H1 (cell line): ENCODE data around the gene PCYT1A. TPM values are rescaled to one million over a fixed set of nuclear protein-coding genes. Genes with fewer than 3 reads are reported as not detected.

Source experiments
- ASH2L ChIP-seq: fragments of 200-600, 300-600 bp; sonication (generic); IDR thresholded peaks from one replicate; pipeline ENCODE4 v1.7.1; 2017; ENCODE audit warnings: low read length
- BCL11A ChIP-seq, 2 experiments: IDR thresholded peaks; one replicate each; pipeline ENCODE4 v1.6.1; 2011; ENCODE audit warnings: low read depth in 2 of 2, low read length in 2 of 2, mild to moderate bottlenecking in 2 of 2
- CHD2 ChIP-seq: IDR thresholded peaks from 2 replicates; pipeline ENCODE4 v1.6.1; 2012; ENCODE audit warnings: low read length, improper control_type of control experiment
- CREB1 ChIP-seq: IDR thresholded peaks from 2 replicates; pipeline ENCODE4 v1.6.1; 2012; ENCODE audit warnings: inconsistent platforms
- EGR1 ChIP-seq: IDR thresholded peaks from 2 replicates; pipeline ENCODE4 v1.6.1; 2011; ENCODE audit warnings: low read depth, low read length, borderline replicate concordance
- EP300 ChIP-seq, 2 experiments: IDR thresholded peaks; 1 replicate in 1 of 2; 2 replicates in 1 of 2; pipeline ENCODE4 v1.6.1; 2011 to 2012; ENCODE audit warnings: low read depth in 2 of 2, low read length in 2 of 2, mild to moderate bottlenecking in 2 of 2, borderline replicate concordance in 1 of 2, inconsistent platforms in 1 of 2, moderate library complexity in 1 of 2
- GABPA ChIP-seq: IDR thresholded peaks from 2 replicates; pipeline ENCODE4 v1.6.1; 2011; ENCODE audit warnings: mild to moderate bottlenecking, low read length, moderate library complexity, borderline replicate concordance; ENCODE audit not compliant: insufficient read depth
- GTF2F1 ChIP-seq: IDR thresholded peaks from 2 replicates; pipeline ENCODE4 v1.6.1; 2012; ENCODE audit warnings: low read depth, low read length, improper control_type of control experiment, borderline replicate concordance
- JUND ChIP-seq: IDR thresholded peaks from 2 replicates; pipeline ENCODE4 v1.6.1; 2011; ENCODE audit warnings: mild to moderate bottlenecking, improper control_type of control experiment, low read length
- KDM5A ChIP-seq: fragments of 200-600 bp; IDR thresholded peaks from 2 replicates; pipeline ENCODE4 v1.7.1; 2012; ENCODE audit warnings: mild to moderate bottlenecking, low read length, inconsistent platforms, mixed read lengths
- POLR2A ChIP-seq, 2 experiments: IDR thresholded peaks; 1 replicate in 1 of 2; 2 replicates in 1 of 2; pipeline ENCODE4 v1.6.1; 2011; ENCODE audit warnings: low read depth in 2 of 2, low read length in 2 of 2, mild to moderate bottlenecking in 2 of 2; ENCODE audit errors: control extremely low read depth in 1 of 2
- POLR2AphosphoS5 ChIP-seq: IDR thresholded peaks from 2 replicates; pipeline ENCODE4 v1.6.1; 2011; ENCODE audit warnings: low read depth, low read length
- RAD21 ChIP-seq, 2 experiments: IDR thresholded peaks in 1 of 2; conservative IDR thresholded peaks in 1 of 2; 2 replicates each; pipeline ENCODE4 v1.6.1; 2011; ENCODE audit warnings: low read depth in 2 of 2, low read length in 2 of 2, improper control_type of control experiment in 1 of 2, inconsistent platforms in 1 of 2, mild to moderate bottlenecking in 1 of 2, moderate library complexity in 1 of 2
- SAP30 ChIP-seq: fragments of 300-600 bp; sonication (generic); IDR thresholded peaks from 2 replicates; pipeline ENCODE4 v1.7.1; 2012; ENCODE audit warnings: low read length, moderate library complexity, mild to moderate bottlenecking, inconsistent platforms; ENCODE audit not compliant: insufficient read depth, insufficient replicate concordance
- SIX5 ChIP-seq: IDR thresholded peaks from 2 replicates; pipeline ENCODE4 v1.6.1; 2011; ENCODE audit warnings: mild to moderate bottlenecking, low read depth, low read length
- SP1 ChIP-seq: IDR thresholded peaks from 2 replicates; pipeline ENCODE4 v1.6.1; 2011; ENCODE audit warnings: low read depth, low read length
- SP2 ChIP-seq: IDR thresholded peaks from 2 replicates; pipeline ENCODE4 v1.6.1; 2012; ENCODE audit warnings: mild to moderate bottlenecking, low read length, inconsistent platforms
- SUZ12 ChIP-seq: fragments of 200-600 bp; sonication (generic); IDR thresholded peaks from 2 replicates; pipeline ENCODE4 v1.6.1; 2012; ENCODE audit warnings: mild to moderate bottlenecking, inconsistent platforms, low read length, moderate library complexity, mixed read lengths
- ZNF274 ChIP-seq: IDR thresholded peaks from 2 replicates; pipeline ENCODE4 v1.7.0; 2012; ENCODE audit warnings: low read length, borderline replicate concordance; ENCODE audit errors: extremely low read depth
- polyA plus RNA-seq, 7 experiments: library from polyadenylated mRNA; depleted of rRNA in 3 of 7; stranded (reverse) in 5 of 7; unstranded in 2 of 7; fragments of >200 nt in 5 of 7; fragments of 200-250 nt in 2 of 7; gene quantifications; 1 replicate in 5 of 7; 2 replicates in 1 of 7; 4 replicates in 1 of 7; pipeline versions ENCODE4 v1.2.1 to v1.2.3, GENCODE V29; 2011 to 2013; ENCODE audit warnings: missing spikeins in 2 of 7, mixed read lengths in 2 of 7
- total RNA-seq: library from RNA; stranded (reverse); fragmentation: NEBNext Ultra II Directional; extraction: Animal tissue kit (Norgen Biotek cat#: 25700); gene quantifications from 2 replicates; pipeline ENCODE4 v1.2.1, GENCODE V29; 2021
- TF ChIP-seq, protein P1 (sequence below): IDR thresholded peaks from 2 replicates; pipeline ENCODE4 v1.6.1; 2011; ENCODE audit warnings: low read length, improper control_type of control experiment

PCYT1A gene
- total and polyA plus RNA-seq, 2 of the 8 experiments (the other 6 are each of a cell fraction or from before 2014, with no cell fraction given) = 19.9 to 31.8 TPM

DNA sequence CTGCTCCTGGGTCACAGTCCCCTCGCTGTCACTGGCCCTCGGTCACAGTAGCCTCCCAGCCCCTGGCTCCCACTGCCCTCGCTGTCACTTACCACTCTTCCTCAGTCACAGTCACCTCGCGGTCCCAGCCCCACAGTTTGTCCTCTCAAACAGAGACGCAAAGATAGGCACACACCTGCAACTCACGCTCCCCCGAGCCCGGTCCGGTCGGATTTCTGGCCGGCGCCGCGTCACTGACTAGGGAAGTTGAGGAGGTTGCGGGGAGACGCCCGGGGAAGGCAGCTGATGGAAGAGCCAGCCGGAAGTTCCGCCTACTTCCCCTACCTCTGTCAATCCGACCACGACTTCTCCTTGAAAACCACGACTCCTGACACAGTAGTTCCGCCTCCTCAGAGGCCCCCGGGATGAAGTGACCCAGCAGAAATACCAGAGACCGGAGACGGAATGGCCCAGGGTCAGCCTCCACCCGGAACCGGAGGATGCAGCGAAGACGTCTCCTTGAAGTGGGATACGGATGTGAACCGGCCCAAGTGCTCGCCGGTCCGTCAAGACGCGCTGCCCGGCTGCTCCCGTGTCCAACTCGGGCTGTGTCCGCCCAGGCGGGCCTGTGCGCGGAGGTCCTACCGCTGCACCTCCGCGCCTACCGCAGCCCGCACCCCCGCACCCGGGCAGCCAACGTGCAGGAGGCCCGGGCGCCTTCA lies at the start of gene PCYT1A (continued):
- TF ChIP-seq, protein P1, sequence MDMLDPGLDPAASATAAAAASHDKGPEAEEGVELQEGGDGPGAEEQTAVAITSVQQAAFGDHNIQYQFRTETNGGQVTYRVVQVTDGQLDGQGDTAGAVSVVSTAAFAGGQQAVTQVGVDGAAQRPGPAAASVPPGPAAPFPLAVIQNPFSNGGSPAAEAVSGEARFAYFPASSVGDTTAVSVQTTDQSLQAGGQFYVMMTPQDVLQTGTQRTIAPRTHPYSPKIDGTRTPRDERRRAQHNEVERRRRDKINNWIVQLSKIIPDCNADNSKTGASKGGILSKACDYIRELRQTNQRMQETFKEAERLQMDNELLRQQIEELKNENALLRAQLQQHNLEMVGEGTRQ = no peak; the same call in 1 of the 2 replicates
- 0 out of 2 replicates have a peak, but pooled peaks have one; percentile 1 for TF ChIP-seq SIX5
- 0 out of 2 replicates have a peak, but pooled peaks have one; percentile 81 for TF ChIP-seq POLR2AphosphoS5
- no peak for TF ChIP-seq CHD2
- peak; percentile 18; the same call in 1 of the 2 replicates for TF ChIP-seq SP2
- no peak for TF ChIP-seq SUZ12
- TF ChIP-seq EGR1 = peak; percentile 75
- TF ChIP-seq BCL11A (IDR thresholded peaks at IDR 0.05; ENCODE audit: low read depth in 2 of 2, low read length in 2 of 2) = no peak
- TF ChIP-seq GABPA = peak; percentile 95
- 0 out of 2 replicates have a peak, but pooled peaks have one; percentile 46 for TF ChIP-seq GTF2F1
- TF ChIP-seq ASH2L = peak; percentile 95
- TF ChIP-seq SAP30 = peak; percentile 96
- peak; percentile 58 for TF ChIP-seq JUND
- peak; percentile 19; the same call in 1 of the 2 replicates for TF ChIP-seq KDM5A
- peak; percentile 57; the same call in 1 of the 2 replicates for TF ChIP-seq SP1
- TF ChIP-seq ZNF274 = no peak
- peak; percentile 70 to 77; a peak in 2 of 3 replicates for TF ChIP-seq POLR2A (IDR thresholded peaks at IDR 0.05; ENCODE audit: control extremely low read depth in 1 of 2, low read depth in 2 of 2, low read length in 2 of 2)
- peak; percentile 76; the same call in 1 of the 2 replicates for TF ChIP-seq CREB1
- peak in 1 of 2 experiments; percentile 97; a peak in 1 of 3 replicates for TF ChIP-seq EP300 (IDR thresholded peaks at IDR 0.05; ENCODE audit: borderline replicate concordance in 1 of 2, low read depth in 2 of 2, low read length in 2 of 2)
- TF ChIP-seq RAD21 (IDR thresholded peaks at IDR 0.05 in 1 of 2, conservative IDR thresholded peaks at IDR 0.05 in 1 of 2; ENCODE audit: low read depth in 2 of 2, low read length in 2 of 2) = peak in 1 of 2 experiments; percentile 1; a peak in 2 of 4 replicates
